IMR-90 (cell line): ENCODE data around the gene HOGA1. TPM values are rescaled to one million over a fixed set of nuclear protein-coding genes. Genes with fewer than 3 reads are reported as not detected.
"Not testable (repeated sequence)": the region's sequence is repeated elsewhere in the genome, so short reads cannot be mapped to it uniquely, and the experiment has no call there.

ENCODE experiments used
- ATAC-seq: fragments of 200-7000 bp; cut with Tn5 transposase; 2 replicates; pipeline ENCODE4 v1.9.1; 2020; ENCODE audit warnings: low read depth, mild to moderate bottlenecking, moderate library complexity
- BruUV-seq: library from RNA; stranded (reverse); fragments of 400-500 nt; replicated peaks from 2 replicates; lab custom pipeline; 2021; lab: Mats Ljungman, UMichigan
- CTCF ChIA-PET: fragments of 300-600 bp; formaldehyde crosslinking; extraction: SDS; loops from one replicate; lab custom pipeline; 2021; ENCODE audit warnings: antibody characterized with exemption; lab: Yijun Ruan, JAX
- POLR2A ChIA-PET: fragments of 300-600 bp; sonication (Branson Sonifier 250); formaldehyde crosslinking; loops from one replicate; lab custom pipeline; 2022; ENCODE audit warnings: antibody characterized with exemption; ENCODE audit not compliant: unreplicated experiment; lab: Charles Lee
- DNase-seq: peaks from one replicate; pipeline ENCODE4 v3.0.0; 2013
- H2AFZ ChIP-seq: replicated peaks from 2 replicates; pipeline ENCODE3; 2013; ENCODE audit warnings: low read length, mild to moderate bottlenecking; ENCODE audit not compliant: poor library complexity
- H2AK5ac ChIP-seq: 2 replicates; pipeline ENCODE4 v1.6.1; 2013; ENCODE audit warnings: low read depth, low read length, inconsistent platforms
- H2AK9ac ChIP-seq: replicated peaks from 2 replicates; pipeline ENCODE3; 2013; ENCODE audit warnings: mild to moderate bottlenecking, low read depth, low read length, moderate library complexity; ENCODE audit not compliant: poor library complexity
- H2BK120ac ChIP-seq: 2 replicates; pipeline ENCODE4 v1.6.1; 2013; ENCODE audit warnings: low read depth, low read length, inconsistent platforms
- H2BK15ac ChIP-seq: 3 replicates; pipeline ENCODE4 v1.6.1; 2013; ENCODE audit warnings: low read depth, low read length, inconsistent platforms
- H2BK20ac ChIP-seq: 2 replicates; pipeline ENCODE4 v1.6.1; 2013; ENCODE audit warnings: low read depth, mild to moderate bottlenecking, inconsistent platforms, low read length, moderate library complexity
- H2BK5ac ChIP-seq: 2 replicates; pipeline ENCODE4 v1.6.1; 2013; ENCODE audit warnings: mild to moderate bottlenecking, low read depth, low read length, inconsistent platforms; ENCODE audit not compliant: poor library complexity, severe bottlenecking
- H3K14ac ChIP-seq: replicated peaks from 2 replicates; pipeline ENCODE4 v1.6.1; 2013; ENCODE audit warnings: low read depth, low read length, inconsistent platforms
- H3K18ac ChIP-seq: 2 replicates; pipeline ENCODE4 v1.6.1; 2013; ENCODE audit warnings: low read depth, low read length, control low read depth
- H3K23ac ChIP-seq: 2 replicates; pipeline ENCODE4 v1.6.1; 2013; ENCODE audit warnings: low read depth, low read length, inconsistent platforms
- H3K27ac ChIP-seq: 2 replicates; pipeline ENCODE4 v1.5.1; 2013; ENCODE audit warnings: mild to moderate bottlenecking, control low read depth, low read length; ENCODE audit not compliant: insufficient read depth
- H3K27me3 ChIP-seq: 2 replicates; pipeline ENCODE4 v1.6.1; 2013; ENCODE audit warnings: low read length; ENCODE audit not compliant: control insufficient read depth, insufficient read depth
- H3K36me3 ChIP-seq: 2 replicates; pipeline ENCODE4 v1.6.1; 2013; ENCODE audit warnings: low read length, mixed read lengths; ENCODE audit not compliant: control insufficient read depth, insufficient read depth
- H3K4ac ChIP-seq: 2 replicates; pipeline ENCODE4 v1.6.1; 2013; ENCODE audit warnings: low read depth, low read length, inconsistent platforms
- H3K4me1 ChIP-seq: 2 replicates; pipeline ENCODE4 v1.6.1; 2013; ENCODE audit warnings: low read length, mixed read lengths; ENCODE audit not compliant: control insufficient read depth, insufficient read depth
- H3K4me2 ChIP-seq: 2 replicates; pipeline ENCODE4 v1.6.1; 2013; ENCODE audit warnings: low read depth, mild to moderate bottlenecking, control low read depth, low read length, moderate library complexity
- H3K4me3 ChIP-seq: 2 replicates; pipeline ENCODE4 v1.5.1; 2013; ENCODE audit warnings: low read depth, mild to moderate bottlenecking, control low read depth, low read length, moderate library complexity; ENCODE audit not compliant: insufficient read depth
- H3K56ac ChIP-seq: 2 replicates; pipeline ENCODE4 v1.6.1; 2013; ENCODE audit warnings: low read length, inconsistent platforms; ENCODE audit not compliant: insufficient read depth; ENCODE audit errors: extremely low read depth
- H3K79me1 ChIP-seq, 2 experiments: 2 replicates each; pipeline ENCODE4 v1.6.1; 2013; ENCODE audit warnings: low read length in 2 of 2, inconsistent platforms in 1 of 2, low read depth in 1 of 2
- H3K9ac ChIP-seq: 2 replicates; pipeline ENCODE4 v1.6.1; 2013; ENCODE audit warnings: low read depth, low read length, control low read depth
- H3K9me1 ChIP-seq: 2 replicates; pipeline ENCODE4 v1.6.1; 2013; ENCODE audit warnings: low read length, inconsistent platforms; ENCODE audit not compliant: insufficient read depth
- H3K9me3 ChIP-seq: 2 replicates; pipeline ENCODE4 v1.6.1; 2013; ENCODE audit warnings: low read length; ENCODE audit not compliant: control insufficient read depth, insufficient read depth
- H4K20me1 ChIP-seq: 2 replicates; pipeline ENCODE4 v1.6.1; 2013; ENCODE audit warnings: low read length, inconsistent platforms; ENCODE audit not compliant: insufficient read depth
- H4K5ac ChIP-seq: 2 replicates; pipeline ENCODE4 v1.6.1; 2013; ENCODE audit warnings: mild to moderate bottlenecking, low read depth, low read length, control low read depth
- H4K8ac ChIP-seq, 2 experiments: 2 replicates each; pipeline ENCODE4 v1.6.1; 2013; ENCODE audit warnings: low read depth in 2 of 2, low read length in 2 of 2, control low read depth in 1 of 2, inconsistent platforms in 1 of 2
- H4K91ac ChIP-seq: 2 replicates; pipeline ENCODE4 v1.6.1; 2013; ENCODE audit warnings: low read depth, low read length, inconsistent platforms; ENCODE audit not compliant: insufficient read depth
- WGBS, 2 experiments: methylation state at CpG; one replicate each; pipeline versions ENCODE4 v1.1.5 to v1.1.7; 2013; ENCODE audit warnings: missing lambda C conversion rate in 2 of 2; ENCODE audit not compliant: insufficient read length in 1 of 2; ENCODE audit errors: extremely low coverage in 2 of 2; 5-methylcytosine and 5-hydroxymethylcytosine counted together
- dilution Hi-C: fragments of 300-500 bp; cut with HindIII; formaldehyde crosslinking; loops from one replicate; pipeline ENCODE4 v1.14.3; 2018; ENCODE audit warnings: low sequenced_read_pairs; ENCODE audit not compliant: unreplicated experiment
- in situ Hi-C: fragments of 300-500 bp; cut with MboI; formaldehyde crosslinking; loops from 3 replicates; pipeline ENCODE4 v1.14.3; 2019; ENCODE audit warnings: low sequenced_read_pairs, inconsistent platforms, mixed read lengths
- intact Hi-C: fragments of 100-400 bp; cut with micrococcal nuclease; formaldehyde crosslinking; loops from 2 replicates; pipeline ENCODE4 v1.10.0; 2022
- polyA plus RNA-seq, 3 experiments: library from polyadenylated mRNA; depleted of rRNA; stranded (reverse); fragments of >200 nt; gene quantifications; 2 replicates each; pipeline ENCODE4 v1.2.3, GENCODE V29; 2012; ENCODE audit warnings: low replicate concordance in 1 of 3
- total RNA-seq: library from RNA; depleted of rRNA; stranded (reverse); fragments of >200 nt; gene quantifications from 2 replicates; pipeline ENCODE4 v1.2.3, GENCODE V29; 2012

The HOGA1 gene
- total and polyA plus RNA-seq, 2 of the 4 experiments (the other 2 are of a cell fraction): 0.36 to 0.41 TPM

- 0 out of 2 replicates have a peak overlapping the region, but pooled peaks have one; percentile 6 for H3K23ac ChIP-seq
- H2AK9ac ChIP-seq, in situ Hi-C loops, H3K14ac ChIP-seq, H4K8ac ChIP-seq, H2AFZ ChIP-seq, H2BK20ac ChIP-seq, H2AK5ac ChIP-seq, H3K27ac ChIP-seq, DNase-seq, H3K56ac ChIP-seq, H4K5ac ChIP-seq, BruUV-seq, H3K4me3 ChIP-seq, H4K91ac ChIP-seq, ATAC-seq, H3K9ac ChIP-seq, H2BK15ac ChIP-seq, H3K27me3 ChIP-seq, dilution Hi-C loops, H3K9me3 ChIP-seq: not testable (repeated sequence)
- ChIA-PET CTCF (interaction anchor here (0.8 to 1.1 kb wide), 2 partner anchors 52 to 78 kb away, joined by 3 to 4 read pairs; no protein-coding TSS in a partner anchor), POLR2A (interaction anchor here (1.0 kb wide), 1 partner anchor 8 kb away, joined by 42 read pairs; no protein-coding TSS in a partner anchor)
- H3K79me1 ChIP-seq: peaks cover 44 to 71% of the 10 kb centered on the region in 2 experiments
- H3K18ac ChIP-seq: peak overlapping the region; percentile 18; the same call in 1 of the 2 replicates
- peaks cover 19% of the 10 kb centered on the region for H3K4me1 ChIP-seq
- H3K4me2 ChIP-seq: peak overlapping the region; percentile 48; the same call in 1 of the 2 replicates
- H2BK5ac ChIP-seq: peak overlapping the region; percentile 94
- intact Hi-C loops: loop anchor here (1.0 kb wide), 1 partner anchor 8 kb away; no protein-coding TSS in a partner anchor
- peak overlapping the region; percentile 23; the same call in 1 of the 2 replicates for H3K4ac ChIP-seq
- peak overlapping the region; percentile 61; the same call in 1 of the 2 replicates for H2BK120ac ChIP-seq
- H3K36me3 ChIP-seq: peaks cover 30% of the 10 kb centered on the region
- peaks cover 21% of the 10 kb centered on the region for H3K9me1 ChIP-seq
- no CpG with 5 or more reads among the region's 4 CpGs for whole genome bisulfite sequencing, 2 experiments
- peaks cover 11% of the 10 kb centered on the region; the same call in 1 of the 2 replicates for H4K20me1 ChIP-seq
Observed at GRCh38 chr10:97649405-97649750, 65.2 kb downstream of the HOGA1 start.
